Islet precursor cell (in vitro differentiated cells): ENCODE data around the gene PTPRN2.

Source experiments
- DNase-seq: peaks from one replicate; pipeline ENCODE4 v3.0.0-alpha.2; 2018

PTPRN2 gene

DNA sequence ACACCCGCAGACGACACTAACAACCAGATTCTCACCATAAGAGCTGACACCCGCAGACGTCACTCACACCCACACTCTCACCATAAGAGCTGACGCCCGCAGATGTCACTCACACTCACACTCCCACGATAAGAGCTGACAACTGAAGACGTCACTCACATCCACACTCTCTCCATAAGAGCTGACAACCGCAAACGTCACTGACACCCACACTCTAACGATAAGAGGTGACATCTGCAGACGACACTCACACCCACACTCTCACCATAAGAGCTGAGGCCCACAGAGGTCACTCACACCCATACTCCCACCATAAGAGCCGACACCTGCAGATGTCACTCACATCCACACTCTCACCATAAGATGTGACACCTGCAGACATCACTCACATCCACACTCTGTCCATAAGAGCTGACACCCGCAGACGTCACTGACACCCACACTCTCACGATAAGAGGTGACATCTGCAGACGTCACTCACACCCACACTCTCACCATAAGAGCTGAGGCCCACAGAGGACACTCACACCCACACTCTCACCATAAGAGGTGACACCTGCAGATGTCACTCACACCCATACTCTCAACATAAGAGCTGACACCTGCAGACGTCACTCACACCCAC, 255.7 kb downstream of the PTPRN2 start:
- peak; percentile 21 for DNase-seq

DNA sequence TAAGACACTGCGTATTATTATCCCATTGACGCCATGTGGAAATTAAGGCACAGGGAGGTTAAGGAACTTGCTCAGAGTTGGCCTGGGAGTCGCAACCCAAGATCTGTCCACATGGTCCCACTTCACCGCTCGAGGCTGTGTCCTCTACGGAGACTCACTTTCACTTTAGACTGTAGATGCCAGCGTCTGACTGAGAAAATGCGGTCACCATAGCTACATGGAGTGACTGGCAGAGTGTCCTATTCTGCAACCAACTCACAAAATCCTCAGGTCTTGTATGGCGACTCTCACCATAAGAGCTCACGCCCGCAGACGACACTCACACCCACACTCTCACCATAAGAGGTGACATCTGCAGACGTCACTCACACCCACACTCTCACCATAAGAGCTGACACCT, 257.9 kb downstream of the PTPRN2 start:
- peak; percentile 21 for DNase-seq

DNA sequence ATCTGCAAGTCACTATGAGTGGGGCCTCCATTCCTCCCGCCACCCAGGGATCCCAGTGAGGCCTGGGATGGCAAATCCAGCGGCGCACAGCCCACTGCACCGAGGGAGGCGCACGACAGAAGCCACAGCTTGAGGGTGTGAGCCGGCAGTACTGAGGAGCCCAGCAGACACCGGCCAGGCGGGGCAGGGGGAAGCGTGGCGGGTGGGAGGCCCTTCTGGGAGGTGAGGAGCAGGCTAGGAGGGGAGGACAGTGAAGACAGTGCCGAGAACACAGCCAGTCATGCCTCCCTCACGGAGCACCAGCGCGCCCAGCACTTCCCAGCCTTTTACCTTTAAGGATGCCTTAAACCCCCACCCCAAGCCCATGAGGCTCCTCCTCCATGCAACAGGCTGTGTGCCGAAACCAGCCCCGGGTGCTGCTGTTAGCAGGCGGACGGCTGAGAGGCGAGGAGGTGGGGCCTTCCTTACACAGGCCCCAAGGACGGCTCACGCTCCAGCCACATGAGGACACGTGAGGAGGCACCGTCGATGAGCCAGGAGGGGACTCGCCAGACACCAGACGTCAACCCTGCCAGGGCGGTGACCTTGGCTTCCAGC, 258.5 kb downstream of the PTPRN2 start:
- DNase-seq = peak; percentile 40

DNA sequence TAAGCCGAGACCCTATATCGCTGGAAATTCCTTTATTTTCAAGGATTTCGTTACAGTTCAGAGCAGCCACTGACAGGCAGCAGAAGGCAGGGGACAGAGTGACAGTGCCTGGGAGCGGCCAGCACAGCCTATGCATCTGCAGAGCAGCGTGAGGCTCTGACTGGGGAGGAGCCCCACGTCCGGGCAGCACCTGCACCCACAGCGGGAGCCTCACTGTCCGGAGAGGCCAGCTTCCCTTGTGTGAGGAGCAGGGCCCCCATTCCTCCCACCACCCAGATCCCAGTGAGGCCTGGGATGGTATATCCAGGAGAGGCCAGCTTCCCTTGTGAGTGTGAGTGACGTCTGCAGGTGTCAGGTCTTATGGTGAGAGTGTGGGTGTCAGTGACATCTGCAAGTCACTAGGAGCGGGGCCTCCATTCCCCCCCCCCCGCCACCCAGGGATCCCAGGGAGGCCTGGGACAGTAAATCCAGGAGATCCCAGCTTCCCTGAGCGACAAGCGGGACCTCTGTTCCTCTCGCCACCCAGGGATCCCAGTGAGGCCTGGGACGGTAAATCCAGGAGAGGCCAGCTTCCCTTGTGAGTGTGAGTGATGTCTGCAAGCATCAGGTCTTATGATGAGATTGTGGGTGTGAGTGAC, 259.1 kb downstream of the PTPRN2 start:
- DNase-seq = peak; percentile 51

DNA sequence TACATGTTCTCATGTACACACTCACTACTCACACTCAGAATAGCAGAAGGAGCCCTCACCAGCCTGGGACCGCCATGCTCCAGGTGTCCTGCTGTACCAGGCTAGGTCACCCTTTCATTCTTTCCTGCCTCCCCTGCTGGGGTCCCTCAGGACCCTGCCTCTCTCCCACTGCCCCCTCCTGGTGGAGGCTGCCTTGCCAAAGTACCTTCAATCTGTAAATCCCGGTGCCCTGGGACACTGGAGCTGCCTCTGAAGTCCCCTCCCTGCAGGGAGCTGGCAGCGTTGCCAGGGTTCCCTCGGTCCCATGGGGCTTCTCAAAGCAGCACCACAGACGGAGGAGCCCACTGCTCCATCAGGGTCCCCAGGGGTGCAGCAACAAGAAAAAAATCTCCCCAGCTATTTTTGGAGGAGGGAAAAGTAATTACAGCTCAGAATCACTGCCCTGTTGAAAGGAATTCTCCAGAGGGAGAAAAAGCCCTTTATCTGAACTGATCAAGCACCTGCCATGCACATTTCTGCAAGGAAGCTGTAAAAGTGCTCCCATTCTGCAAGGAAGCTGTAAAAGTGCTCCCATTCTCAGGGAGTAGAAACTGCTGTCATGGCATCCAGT, 259.9 kb downstream of the PTPRN2 start:
- peak; percentile 41 for DNase-seq

DNA sequence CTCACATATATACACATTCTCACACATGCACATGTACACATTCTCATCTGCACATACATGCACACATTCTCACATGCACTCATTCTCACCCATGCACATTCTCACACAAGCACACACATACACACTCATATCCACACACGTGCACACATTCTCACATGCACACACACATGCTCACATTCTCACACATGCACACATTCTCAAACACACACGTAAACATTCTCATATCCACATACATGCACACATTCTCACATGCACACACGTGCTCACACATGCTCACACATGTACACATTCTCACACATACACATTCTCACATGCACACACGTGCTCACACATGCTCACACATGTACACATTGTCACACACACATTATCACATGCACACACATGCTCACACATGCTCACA, 260.6 kb downstream of the PTPRN2 start:
- no peak for DNase-seq

DNA sequence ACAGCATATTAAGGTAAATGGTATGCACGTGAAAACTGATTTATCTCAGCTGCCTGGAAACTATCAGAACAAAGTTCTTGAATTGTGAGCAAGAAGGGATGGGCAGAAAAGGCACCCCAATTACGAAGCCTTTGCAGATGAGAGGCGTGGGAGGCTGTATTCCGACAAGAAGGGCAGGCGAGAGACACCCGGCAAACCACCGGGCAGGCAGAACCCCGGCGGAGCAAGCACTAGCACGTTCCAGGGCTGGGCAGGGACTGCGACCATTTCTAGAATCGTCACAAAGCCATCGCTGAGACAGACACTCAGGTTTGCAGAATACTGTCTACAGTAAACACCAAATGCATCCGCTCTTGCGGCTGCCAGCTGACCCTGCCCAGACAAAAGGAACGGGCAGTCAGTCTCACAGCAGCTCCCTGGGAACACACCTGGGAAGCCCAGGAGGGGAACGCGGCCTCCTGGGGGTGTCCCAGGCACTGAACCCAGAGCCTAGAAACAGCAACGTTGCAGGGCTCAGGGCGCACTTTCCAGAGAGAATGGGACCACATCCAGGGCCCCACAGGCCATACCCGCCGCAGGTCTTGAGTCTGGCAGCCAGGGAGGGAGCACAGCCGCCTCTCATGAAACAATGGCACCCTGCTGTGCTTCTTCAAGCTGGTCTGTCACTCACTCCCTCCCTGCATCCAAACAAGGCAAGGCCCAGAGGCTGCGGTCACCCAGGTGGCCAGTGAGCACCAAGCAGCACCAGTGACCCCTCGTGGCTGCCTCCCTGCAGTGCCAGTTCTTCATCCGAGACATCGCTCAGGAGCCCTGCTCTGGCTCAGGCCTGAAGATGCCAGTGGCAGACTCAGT, 261.9 kb downstream of the PTPRN2 start:
- peak; percentile 94 for DNase-seq

DNA sequence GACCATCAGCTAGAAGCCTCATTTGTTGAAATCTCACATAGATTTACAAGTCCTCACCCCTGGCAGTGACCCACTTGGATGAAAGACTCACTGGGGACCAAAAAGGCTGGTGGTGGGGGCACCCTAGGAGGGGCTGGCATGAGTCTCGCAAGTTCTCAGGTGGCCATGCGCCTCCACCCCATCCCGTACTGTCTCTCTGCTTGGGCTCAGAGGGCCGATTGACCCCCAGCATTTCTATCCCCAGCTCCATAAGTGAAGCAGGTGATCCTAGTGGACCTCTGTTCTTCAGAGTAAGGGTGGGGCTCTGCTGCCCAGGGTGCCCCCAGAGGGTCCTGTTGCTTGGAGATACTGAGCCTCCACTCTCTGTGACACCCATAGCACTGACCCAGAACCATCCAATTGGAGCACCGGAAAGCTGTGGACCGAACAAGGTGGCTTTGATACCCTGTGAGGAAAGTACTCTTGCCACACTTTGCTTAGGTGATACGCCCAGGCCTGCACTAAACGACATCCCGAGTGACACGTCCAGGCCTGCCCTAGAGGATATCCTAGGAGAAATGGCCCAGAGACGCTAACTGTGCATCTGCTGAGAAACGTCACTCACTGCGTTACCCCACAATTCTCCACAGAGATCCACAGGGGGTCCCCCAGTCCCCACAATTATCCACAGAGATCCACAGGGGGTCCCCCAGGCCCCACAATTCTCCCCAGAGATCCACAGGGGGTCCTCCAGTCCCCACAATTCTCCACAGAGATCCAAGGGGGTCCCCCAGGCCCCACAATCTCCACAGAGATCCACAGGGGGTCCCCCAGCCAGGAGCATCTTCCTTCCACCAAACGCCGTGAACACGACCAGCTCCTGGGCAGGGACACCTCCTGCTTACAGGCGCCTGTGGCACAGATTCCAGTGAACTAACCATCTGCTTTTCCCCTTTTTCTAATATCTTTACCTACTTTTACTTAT, 262.9 kb downstream of the PTPRN2 start:
- DNase-seq = peak; percentile 28

DNA sequence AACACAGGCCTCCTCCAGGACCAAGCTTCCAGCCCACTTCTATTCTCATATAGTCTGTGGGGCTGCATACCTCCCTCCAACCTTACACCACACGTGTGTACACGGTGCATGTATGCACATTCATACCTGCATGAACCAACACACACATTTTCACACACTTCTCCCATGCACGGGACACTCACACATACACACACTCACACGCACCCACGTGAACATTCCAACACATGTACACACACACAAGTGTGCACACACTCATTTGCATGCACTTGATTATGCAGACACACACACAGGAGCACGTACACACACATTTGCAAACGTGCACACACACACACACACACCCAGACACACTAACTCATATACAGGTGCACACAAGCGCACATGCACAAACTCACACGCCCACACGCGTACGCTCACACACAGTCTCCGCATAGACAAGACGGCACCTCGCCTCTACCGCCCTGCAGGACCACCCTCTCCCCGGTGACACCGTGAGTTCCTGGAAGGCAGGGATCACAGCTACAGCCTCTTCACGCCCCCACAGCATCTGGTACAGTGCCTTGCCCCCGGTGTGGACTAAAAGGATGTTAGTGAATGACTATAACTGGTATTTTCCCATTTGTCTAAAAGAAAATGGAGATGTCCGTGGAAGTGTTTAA, 263.8 kb downstream of the PTPRN2 start:
- DNase-seq = peak; percentile 20

DNA sequence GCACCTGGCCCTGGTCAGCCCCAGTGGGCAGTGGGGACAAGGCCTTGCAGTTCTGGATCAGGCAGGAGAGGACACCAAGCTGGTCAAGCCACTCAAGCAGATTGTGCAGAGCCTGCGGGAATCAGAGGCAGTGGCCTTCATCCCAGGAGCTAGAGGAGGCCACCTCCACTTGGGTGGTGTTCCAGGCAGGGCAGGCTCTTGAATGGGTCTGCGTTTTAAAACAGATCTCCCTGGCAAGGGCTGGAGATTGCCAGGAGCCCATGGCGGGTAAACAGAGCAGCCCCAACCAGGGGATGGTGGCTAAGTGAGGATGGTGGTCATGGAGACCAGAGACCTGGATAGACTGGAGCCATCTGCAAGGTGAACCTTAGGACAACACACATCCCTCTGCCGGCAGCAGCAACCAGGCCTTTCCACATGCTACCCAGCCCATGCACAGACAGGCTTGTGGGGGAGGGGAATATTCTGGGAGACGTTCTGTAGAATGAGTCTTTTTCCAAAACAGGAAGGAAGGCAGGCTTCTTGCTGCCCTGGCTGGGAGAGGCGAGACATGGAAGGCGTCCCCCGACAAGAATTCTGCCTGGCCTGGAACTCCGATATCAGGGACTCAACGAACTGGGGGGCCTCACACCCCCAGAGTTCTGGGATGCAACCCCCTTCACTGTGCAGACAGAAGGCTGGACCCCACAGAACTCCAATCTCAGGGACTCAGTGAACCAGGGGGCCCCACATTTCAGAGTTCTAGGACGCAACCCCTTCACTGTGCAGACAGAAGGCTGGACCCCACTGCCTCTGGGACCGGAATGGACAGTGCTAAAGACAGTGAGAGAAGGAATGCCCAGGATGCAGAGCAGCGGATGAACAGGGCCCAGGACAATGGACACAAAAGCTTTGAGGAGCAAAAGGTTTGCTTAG, 264.8 kb downstream of the PTPRN2 start:
- DNase-seq = peak; percentile 46

DNA sequence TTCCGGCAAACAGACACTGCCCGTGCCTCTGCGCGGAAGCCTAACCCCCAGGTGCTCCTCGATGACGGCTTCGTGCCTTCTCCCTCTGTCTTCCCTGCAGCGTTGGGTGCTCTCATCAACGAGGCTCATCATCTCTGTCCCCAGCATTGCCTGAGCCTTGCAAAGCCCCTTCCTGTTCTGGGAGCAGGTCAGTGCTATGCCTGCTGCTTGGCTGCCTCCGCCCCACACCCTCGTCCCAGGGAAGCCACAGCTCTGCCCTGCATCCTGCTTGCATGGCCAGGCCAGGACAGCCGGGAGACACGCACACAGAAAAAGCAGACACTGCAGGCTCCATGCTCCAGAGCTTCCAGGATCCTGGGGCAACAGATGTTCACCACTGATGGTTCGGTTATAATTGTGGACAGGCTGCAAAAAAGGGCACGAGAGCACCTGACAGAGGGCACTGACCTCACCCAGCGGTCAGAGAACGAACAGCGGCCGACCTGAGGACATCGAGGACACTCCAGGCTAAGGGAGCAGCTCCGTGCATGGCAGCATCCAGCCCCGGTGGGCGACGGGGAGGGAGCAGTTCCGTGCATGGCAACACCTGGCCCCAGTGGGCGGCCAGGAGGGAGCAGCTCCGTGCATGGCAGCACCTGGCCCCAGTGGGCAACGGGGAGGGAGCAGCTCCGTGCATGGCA, 265.5 kb downstream of the PTPRN2 start:
- peak; percentile 44 for DNase-seq

DNA sequence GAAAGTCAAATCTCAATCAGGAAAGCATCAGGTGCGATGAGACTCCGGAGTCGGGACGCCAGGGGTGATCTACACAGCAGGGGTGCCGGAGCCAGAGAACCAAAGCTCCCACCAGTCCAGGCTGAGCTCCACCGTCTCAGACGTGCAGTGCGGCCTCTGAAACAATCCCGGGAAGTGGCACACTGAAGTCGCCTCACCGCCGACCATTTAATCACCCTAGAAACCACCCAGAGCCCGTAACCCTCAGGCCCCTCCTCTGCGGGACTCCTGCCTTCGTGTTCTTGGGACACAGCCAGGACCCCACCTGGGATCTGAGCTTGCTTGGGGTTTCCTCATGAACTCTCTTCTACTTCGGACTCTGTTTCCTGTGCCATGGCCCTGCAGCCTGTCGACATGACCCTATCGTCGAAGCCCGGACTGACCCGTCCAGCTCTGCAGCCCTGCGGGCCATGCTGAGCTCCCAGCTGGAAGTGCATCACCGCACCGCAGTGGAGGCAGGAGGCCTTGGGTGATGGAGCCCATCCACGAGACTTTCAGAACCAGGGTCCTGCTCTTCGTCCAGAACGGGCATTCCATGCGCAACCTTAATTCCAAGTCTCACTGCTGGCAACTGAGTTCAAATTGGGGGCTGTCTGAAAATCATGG, 266.4 kb downstream of the PTPRN2 start:
- DNase-seq = peak; percentile 23

DNA sequence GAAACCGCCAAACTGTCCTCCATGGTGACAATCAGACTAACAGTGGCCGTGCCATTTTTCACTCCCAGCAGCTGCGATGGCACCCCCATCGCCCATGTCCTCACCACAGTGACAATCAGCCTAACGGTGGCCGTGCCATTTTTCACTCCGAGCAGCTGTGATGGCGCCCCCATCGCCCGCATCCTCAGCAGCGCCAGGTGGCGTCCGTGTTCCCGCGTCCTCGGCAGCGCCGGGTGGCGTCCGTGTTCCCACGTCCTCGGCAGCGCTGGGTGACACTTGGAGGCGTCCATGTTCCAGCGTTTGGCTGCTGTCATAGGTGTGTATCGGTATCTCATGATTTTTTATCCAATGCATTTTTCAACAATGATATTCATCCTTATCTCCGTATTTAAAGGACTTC, 267.3 kb downstream of the PTPRN2 start:
- peak; percentile 24 for DNase-seq

DNA sequence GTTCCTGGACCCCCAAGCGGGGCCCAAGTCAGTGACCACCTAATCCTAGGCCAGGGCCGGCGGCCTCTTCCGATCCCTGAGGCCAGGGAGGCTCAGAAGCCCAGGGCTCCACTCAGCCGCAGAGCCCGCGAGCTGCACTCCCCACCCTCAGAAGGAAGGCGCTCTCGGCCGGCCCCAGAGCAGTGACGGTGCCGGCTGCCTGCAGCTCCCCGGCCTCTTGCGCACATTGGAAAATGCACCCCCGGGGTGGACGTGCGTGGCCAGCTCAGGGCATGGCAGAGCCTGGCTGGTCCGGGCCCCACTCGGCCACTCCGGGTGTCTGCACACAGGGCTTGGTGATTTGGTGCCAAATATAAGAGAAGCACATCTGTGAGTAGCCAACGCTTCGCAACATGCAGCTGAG, 269.1 kb downstream of the PTPRN2 start:
- DNase-seq = peak; percentile 49

DNA sequence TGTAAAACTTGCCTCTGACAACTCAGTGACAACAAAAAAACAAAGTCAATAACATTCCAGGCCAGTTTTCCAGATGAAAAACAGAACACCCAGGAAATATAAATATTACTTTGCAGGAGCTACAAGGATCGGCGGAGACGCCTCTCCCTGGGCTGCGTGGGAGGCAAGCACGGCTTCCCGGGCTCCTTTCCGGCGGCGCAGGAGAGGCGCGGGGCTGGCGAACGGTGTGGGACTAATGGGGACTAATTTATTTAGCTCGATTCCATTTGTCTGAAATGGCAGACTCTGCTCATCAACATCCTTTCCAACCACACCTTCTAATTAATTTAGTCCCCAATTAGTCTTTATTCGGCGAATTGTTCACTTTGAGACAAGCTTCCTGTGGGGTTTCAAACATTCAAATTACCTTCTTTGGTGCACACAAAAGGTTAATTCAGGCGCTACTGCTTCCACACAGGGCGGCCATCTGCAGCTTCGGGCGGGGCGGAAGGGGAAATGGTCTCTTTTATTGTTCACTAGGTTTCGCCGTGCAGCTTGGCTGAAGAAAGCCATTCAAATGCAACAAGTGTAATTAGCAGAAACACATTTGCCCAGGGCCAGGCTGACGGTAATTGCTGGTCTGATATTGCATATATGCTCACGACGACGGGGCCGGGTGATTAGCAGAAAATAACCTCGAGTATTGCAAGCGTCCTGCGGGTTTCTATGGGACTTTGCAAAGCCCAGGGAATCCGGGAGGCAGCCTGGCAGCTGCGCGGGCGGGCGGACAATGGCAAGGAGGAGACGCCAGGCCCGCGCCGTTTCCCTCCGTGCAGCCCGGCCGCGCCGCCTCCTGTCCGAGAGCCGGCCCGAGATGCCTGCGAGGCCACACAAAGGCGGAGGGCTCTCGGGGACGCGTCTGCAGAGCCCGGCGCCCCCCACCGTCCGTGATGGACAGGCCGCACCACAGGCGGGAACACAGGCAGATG, 270.1 kb downstream of the PTPRN2 start:
- DNase-seq = peak; percentile 82

DNA sequence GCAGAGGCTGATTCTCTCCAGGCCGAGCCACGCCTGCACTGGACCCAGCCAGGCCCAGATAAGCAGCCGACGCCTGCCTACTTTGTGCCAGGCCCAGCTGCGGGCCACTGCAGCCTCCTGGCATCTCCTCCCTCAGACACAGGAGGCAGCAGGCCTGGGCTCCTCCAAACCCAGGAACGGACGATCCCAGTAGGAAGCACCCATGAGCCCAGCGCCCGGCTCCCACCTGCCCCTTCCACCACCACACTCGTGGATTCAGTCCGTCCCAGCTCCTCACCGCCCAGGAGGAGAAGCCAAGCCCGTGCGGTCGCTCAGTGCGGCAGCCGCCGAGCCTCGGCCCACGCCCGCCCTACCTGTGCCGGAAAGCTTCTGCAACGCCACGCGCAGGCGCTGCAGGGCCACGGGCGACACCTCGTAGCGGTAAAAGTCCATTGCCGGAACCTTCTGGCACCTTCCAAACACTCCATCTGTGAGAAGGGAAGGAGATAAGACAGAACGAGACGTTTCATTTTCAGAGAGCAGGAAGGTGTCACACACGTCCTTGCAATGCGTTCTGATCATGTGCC, 271.1 kb downstream of the PTPRN2 start:
- peak; percentile 46 for DNase-seq

DNA sequence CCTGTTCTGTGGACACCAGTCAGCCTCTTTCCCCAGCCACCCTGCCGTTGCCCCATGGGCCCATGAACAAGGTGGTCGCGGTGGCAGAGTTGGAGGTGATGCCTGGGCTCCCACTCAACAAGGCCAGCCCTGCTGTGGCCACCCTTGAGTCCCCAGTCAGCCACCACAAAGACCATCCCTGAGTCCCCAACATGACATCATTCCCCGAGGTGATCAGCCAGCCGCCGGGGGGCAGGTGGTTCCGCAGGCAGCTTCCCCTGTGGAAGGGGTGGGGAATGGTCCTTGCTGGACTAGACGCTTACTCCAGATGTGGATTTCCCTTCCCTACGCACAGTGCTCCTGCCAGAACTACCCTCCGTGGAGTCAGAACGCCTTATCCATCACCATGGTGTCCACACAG, 271.7 kb downstream of the PTPRN2 start:
- no peak for DNase-seq
